Left renal cortex interstitium (tissue), 4 donors: Measurements from ENCODE around the gene CAPN3. TPM values are rescaled to one million over a fixed set of nuclear protein-coding genes. Genes with fewer than 3 reads are reported as not detected.

Experiments used
- DNase-seq, 4 donors: peaks; one replicate each; pipeline ENCODE4 v3.0.0-alpha.2; 2013; ENCODE audit warnings: low read depth in 4 of 4, low spot score in 2 of 4, missing footprints in 1 of 4
- polyA plus RNA-seq, 4 donors: library from polyadenylated mRNA; unstranded; fragments of 120-200 nt; gene quantifications; one replicate each; pipeline ENCODE4 v1.2.1, GENCODE V29; 2013; ENCODE audit not compliant: insufficient read length in 4 of 4

The CAPN3 gene
- polyA plus RNA-seq, 4 donors: 17.2 to 32.5 (median 28.8) TPM

DNA sequence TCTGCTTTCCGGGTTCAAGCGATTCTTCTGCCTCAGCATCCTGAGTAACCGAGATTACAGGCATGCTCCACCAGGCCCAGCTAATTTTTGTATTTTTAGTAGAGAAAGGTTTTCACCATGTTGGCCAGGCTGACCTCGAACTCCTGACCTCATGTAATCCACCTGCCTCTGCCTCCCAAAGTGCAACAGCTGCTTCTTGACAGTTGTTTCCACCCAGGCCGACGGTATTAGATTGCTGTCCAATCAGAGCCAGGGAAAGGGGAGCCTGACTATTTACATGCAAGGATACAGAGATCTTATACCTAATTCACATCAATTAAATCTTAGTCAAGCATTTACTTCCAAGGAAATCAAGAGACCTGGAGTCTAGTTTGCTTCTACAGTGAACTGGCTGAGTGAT lies 4.0 kb upstream of the CAPN3 start:
- no peak for DNase-seq

DNA sequence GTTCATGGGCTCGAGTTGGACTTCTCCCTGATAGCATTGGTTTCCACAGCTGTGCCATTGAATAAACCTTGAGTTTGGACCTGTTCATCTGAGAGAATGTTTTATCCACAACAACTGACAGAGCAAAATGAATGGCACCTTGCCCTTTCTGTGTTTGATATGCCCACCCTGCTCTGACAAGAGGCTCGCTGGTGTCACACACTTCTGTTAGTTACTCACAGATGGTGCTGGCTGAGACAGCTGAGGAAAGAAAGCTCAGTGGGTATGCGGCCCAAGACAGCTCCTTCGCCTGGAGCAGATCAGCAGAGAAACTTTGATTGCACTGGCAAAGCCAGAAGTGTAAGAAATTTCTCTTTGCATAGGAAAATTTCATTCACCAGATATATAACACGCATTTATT lies 2.5 kb upstream of the CAPN3 start:
- no peak for DNase-seq

DNA sequence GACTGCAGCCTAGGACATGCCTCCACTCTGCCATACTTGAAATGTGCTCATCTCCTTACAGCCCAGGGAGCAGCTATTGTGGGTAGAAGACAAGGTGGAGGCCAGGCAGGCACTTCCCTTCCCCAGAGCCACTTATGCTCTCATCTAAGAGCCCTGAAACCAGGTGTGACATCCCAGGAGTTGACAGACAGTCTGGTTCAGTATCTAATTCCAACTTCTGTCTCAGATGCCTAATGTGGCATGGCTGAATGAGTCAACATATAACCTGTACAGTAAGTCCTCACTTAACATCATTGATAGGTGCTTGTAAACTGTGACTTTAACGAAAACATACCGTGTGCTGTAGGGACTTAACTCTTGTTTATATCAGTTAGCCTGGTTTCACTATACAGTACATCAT lies 1.2 kb upstream of the CAPN3 start:
- DNase-seq: no peak

DNA sequence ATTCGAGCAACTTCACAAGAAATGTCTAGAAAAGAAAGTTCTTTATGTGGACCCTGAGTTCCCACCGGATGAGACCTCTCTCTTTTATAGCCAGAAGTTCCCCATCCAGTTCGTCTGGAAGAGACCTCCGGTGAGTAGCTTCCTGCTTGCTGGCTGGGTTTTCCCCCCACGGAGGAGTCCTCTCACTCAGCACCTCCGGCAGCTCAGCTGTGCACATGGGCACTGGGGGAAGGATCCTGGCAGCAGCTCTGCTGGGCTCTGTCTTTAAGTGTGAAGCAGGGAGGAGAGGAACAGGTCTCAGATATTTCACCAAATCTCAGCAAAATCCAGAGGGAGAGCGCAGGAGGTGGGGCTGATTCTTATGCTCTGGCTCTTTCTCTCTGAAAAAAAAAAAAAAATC lies 684 bp downstream of the CAPN3 start:
- DNase-seq: no peak

DNA sequence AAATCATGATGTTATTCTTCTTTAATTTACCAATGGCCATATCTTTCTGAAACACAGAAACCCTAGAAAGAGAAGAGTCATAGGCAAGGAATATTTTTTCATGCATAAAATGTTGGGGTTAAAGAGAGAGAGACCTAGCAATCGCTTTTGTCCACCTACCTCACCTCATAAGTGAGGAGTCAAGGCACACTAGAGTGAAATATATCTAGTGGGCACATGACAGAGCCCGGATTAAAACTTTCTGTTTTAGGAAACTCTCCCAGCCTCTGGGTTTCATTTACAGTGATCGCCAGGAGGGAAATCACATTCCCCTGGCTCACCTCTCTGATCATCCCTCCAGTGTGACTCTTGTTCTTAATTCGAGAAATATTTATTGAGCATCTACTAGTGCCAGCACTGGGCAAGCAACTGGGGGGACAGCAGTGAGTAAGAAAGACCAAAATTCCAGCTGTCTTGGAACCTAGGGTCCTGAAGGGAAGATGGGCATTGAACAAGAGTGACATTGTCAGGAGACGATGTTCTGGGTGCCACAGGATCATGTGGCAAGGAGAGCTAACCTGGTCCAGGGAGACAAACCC lies 1.3 kb downstream of the CAPN3 start:
- DNase-seq: no peak

DNA sequence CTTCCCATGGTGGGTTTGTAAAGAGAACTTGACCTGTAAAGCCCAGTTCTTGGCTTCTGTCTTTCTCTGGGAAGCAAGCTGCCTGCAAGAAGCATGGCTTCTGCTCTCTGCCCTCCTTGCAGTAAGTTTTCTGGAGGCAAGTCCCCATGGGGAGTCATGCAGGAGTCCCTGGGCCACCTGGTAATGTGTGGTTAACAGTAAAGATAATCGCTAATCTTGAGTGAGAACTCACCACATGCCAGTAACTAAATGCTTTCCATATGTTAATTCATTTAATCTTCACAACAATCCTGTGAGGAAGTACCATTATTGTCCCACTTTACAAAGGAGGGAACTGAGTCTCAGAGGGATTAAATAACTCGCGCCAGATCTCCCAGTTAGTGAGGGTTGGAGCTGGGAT lies 4.2 kb downstream of the CAPN3 start:
- no peak for DNase-seq

DNA sequence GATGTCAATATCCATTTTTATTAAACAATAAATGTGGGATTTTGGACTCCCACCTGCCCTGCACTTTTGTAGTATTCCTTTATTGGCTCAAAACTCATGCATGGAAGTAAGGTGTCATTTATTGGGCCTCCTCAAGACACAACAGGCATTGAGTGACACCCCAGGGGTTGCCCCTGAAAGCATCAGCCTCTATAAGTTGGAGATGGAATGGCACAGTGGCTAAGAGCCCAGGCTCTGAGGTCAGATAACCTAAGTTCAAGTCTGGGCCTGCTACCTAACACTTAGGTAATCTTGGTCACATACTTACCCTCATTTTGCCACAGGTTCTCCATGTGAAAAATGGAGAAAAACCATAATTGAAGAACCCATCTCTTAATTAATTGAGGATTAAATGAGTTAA lies 4.6 kb downstream of the CAPN3 start:
- DNase-seq: no peak

DNA sequence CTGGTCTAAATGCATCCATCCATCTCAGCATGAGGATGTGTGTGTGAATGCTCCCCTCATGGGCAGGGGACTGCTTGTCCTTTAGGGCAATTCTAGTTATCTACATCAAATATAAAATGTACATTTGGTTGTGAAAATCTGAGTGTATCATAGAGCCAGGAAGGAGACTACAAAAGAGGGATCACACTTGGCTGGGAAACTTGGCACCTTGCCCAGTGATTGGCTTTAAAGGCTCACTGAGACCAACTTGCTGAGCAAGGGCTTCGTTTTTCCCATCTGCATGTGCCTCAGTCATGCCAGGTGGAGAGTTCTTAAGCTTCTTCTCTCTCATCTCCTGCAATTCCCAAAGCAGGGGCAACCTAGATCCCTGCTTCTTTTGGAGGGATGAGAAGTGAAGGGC lies 5.2 kb downstream of the CAPN3 start:
- DNase-seq: no peak

DNA sequence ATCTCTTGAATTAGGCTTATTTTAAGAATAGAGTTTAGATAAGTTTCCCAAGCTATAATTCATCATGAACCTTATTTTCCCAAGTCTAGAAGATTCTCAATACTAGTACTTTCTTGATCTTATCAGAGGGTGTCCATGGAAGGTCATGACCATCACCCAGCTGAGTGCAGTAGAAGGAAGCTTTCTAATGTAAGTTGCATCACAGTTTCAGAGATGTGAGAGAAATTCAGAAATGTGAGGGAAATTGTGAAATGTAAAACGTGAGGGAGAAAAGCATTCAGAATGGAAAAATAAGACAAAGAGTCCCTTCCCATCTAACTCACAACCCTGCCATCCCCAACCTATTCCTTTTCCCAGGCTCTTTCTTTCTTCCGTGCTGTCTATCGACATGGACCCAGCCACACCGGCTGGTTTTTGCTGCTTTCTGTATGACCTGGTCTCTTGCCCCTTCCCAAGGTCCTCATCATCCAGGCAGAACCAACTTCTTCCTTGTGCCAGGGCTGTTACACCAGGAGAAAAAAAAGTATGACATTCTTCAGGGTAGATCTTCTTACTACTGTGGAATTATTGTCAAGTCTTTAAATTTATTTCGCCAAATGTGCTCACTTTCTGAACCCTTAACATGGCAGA lies 6.7 kb downstream of the CAPN3 start:
- no peak for DNase-seq

DNA sequence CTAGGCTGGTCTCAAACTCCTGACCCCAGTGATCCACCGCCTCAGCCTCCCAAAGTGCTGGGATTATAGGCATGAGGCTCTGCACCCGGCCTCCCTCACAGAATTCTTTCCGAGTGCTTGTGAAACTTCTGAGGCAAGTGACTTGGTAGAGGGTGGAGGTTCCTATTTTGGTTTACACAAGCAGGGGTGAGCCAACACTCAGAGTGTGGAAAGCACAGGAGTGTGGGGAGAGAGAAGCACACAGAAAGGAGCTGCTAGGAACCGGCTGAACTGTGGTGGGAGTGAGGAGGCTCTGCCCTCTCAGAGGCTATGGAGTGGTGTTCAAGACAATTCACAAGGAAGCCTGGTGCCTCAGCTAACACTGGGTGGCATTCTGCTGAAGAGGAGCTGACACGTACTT lies 7.7 kb downstream of the CAPN3 start:
- no peak for DNase-seq

DNA sequence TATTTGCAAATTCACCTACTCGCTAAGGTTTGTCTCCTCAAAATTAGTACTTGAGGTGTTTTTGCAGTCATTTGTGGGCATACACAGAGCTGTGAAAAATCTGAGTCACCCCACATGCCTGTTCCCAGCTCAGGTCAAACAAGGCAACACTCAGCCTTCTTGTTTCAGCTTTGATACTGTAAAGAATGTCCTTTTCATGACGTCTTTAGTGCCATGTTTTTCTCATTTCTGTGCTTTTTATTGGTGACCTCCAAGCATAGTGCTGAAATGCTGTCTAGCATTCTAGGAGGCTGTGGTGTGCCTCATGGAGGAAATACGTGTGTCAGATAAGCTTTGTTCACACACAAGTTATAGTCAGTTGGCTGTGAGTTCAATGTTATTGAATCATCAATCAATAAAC lies 8.8 kb downstream of the CAPN3 start:
- no peak for DNase-seq

DNA sequence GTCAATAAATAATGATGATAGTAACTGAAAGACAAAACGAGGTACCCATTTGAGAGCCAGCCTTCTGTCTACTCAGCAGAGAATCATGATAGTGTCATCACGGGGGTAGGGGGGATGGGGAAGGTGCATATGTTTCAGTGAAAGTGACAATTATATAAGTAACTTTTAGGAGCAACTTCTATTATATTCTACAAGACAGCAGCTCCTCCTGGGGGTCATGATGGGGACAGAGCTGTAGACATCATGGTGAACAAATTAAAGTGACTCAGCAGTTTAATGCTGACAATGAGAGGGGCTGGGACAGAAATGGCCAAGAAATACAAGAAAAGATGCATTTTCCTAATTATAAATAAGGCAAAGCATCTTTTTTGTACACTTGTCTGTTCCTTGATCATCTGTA lies 11.8 kb downstream of the CAPN3 start:
- no peak for DNase-seq

DNA sequence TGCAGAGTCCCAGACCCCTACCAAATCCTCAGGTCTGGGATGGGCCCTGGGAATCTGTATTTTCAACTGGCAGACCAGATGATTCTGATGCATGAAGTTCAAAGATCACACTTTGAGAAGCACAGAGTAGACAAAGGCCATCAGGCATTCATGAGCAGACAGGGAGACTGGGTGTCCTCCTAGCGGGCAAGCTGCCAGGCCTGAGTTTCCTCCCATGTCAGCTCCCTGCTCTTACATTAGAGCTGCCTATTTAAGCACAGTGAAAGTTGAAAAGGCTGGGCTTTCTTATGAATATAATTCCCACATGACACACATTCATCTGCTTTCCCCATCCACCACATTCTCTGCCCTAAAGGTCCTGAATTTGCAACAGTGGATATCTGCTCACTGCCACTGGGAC lies 14.0 kb downstream of the CAPN3 start:
- DNase-seq: no peak

DNA sequence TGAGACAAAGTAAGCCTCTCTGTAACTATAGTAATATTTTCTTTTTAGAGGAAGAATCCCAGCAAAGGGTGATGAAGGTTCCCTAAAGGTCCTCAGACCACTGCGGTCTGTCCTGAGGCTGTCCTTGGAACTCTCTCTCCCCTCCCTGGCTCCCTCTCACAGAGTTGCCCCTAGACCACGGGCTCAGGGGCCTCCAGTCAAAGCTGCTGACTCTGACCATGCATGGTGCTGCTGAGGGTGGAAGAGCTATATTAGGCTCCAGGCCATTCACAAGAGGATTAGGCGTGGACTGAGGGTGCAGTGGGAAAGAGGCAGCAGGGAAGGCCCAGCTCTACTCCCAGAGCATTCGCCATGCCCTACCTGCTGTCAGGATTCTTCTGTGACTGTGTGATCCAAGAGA lies 14.6 kb downstream of the CAPN3 start:
- no peak for DNase-seq

DNA sequence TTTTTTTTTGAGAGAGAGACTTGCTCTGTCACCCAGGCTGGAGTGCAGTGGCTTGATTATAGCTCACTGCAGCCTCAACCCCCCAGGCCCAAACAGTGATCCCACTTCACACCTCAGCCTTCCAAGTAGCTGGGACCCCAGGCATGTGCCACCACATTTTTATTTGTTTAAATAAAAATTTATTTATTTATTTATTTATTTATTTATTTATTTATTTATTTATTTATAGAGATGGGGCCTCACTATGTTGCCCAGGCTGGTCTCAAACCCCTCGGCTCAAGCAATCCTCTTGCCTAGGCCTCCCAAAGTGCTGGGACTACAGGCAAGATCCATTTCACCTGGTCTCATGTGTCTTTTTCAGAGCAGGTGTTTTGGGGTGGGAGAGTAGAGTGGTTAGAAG lies 15.5 kb downstream of the CAPN3 start:
- DNase-seq: no peak

DNA sequence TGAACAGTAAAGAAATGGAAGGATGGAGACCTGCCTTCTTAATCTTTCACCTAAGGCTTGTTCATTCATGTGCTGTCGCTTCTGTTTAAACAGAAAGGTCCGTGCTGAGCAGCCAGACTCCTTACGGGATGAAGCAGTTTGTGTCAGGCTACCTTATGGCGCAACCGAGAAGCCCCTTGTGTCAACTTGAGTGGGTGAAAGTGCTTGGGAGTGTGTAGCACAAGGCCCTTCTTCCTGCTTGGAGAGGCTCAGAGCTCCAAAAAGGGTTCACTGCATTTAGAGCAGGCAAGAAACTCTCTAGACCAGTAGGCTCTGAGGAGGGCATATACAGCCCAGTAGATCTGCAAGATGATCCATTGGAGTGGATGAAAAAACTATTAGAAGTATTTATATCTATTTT lies 16.0 kb downstream of the CAPN3 start:
- no peak for DNase-seq

DNA sequence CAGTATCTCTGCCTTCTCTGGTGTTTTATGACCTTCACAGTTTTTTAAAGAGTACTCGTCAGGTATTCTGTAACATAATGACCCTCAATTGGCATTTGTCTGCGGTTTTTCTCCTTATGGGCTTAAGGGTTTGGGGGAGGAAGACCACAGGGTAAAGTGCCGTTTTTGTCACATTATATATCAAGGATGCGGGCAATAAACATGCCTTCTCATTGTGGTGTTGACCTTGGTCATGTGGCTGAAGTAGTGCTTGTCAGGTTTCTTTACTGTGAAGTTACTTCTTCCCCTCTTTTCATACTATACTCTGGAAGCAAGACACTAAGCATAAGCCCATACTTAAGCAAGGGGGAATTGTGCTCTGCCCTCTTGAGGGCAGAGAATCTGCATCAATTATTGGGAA lies 16.6 kb downstream of the CAPN3 start:
- DNase-seq: no peak

DNA sequence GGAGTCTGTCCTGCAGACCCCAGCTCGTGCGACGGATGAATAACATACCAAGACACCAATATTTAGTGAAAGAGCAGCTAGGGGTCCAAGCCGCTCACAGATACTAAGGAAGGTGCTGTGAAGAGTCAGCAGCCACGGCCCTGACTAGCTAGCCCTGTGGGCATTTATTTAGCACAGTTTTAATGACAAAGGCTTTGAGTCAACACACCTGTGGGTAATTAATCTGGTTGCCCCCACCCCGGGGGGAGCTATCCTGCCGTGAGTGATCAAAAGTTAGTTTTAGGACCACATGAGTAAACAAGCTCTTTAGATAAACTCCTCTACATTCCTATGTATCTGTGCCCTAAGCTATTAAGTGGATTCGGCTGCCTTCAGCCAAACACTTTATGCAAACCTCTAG lies 18.7 kb downstream of the CAPN3 start:
- DNase-seq: no peak

DNA sequence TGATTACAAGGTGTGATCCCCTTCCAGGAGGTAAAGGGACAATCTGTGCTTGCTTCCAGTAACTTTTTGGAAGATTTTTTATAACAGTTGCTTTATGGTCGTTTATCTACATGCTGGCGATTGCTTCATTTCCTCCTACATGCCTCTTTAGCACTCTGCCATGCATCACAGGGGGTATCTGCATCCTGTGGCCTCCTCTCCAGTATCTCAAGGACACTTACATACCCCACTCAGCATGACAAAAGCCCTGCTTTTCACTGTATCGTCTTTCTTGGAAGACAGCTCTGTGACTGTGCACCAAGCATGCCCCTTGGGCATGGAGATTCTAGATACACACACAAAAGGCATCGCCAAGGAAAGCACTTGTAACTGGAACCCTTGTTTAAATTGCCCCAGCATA lies 25.3 kb downstream of the CAPN3 start:
- no peak for DNase-seq

DNA sequence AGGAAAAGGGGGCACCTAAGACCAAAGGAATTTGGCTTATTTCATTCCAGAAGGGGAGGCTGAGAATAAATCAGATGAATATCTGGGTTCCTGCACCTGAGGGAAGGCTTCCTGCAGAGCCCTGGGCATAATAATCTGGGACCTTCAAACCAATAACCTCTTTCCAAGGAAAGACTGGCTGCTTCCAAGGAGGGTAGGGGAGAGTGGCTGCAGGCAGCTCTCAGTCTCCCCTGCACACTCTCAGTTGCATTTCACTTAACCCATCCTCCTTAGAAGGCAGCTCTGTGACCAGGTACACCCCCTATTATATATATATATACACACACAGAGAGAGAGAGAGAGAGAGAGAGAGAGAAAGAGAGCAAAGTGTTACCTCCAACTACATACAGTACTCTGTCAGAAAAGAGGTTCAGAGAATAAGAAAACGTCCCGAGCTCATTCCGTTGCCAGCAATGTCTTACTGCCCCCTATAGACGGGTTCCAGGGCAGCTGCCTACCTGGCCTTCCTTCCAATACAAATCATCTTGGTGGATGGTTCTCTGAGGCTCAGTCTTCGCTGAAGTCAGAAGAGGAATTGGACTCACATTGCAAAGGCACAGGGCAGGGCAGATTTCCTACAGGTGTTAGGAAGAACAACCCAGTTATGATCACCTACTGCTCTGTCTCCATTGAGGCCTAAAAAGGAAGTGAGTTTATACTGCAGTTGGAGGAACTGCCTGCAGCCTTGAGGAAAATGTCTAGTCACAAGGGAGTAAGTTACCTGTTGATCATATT lies 26.1 kb downstream of the CAPN3 start:
- no peak for DNase-seq

DNA sequence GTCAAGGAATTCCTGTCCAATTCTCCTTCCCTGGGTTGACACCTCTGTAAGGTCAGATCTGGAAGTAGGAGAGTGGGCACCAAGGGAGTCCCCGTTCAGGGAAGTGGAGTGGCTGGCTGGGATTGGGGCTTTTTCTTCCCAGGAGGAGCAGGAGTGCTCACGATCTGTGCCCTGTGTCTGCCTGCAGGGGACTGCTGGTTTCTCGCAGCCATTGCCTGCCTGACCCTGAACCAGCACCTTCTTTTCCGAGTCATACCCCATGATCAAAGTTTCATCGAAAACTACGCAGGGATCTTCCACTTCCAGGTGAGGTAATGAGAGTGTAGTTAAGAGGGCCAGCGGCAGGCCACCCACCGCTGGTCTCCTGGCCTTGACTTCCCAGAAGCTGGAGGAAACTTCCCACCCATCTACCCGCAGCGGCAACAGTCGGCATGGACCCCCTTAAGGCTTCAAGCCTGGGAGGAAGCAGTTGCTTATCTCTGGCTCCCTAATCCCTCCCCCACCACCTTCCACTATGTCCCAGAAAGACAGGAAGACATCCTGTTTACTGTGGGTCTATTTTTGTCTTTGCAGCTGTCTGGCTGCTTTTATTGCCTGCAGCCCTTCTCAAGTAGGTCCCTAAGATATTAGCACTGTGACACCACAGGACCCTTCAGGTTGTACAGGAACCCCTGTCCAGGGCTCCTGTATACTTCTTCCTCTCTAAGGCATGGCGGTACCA lies 26.8 kb downstream of the CAPN3 start:
- no peak for DNase-seq

DNA sequence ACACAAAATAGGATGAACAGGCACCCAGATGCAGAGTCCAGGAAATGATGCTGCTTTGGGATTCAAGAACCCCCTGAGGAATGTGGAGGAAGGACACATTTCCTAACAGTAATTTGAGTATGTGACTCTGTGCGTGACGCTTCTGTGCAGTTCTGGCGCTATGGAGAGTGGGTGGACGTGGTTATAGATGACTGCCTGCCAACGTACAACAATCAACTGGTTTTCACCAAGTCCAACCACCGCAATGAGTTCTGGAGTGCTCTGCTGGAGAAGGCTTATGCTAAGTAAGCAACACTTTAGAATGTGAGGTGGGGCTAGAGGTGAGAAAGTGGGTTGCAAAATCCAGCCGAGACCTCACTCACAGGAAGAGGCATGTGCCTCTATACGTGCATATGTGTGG lies 28.3 kb downstream of the CAPN3 start:
- no peak for DNase-seq
